Measurements from ENCODE around the gene PNPLA6.

Gene PNPLA6

GRCh38 chr19:7540761-7541474 lies 5.4 kb downstream of the PNPLA6 start:
- Histone ChIP-seq H3K9ac (ENCODE audit: low read length) (no peak overlapping the region), H3K27me3 (ENCODE audit: low read depth, low read length) (no peaks in the 10 kb centered on the region), H3K4me2 (ENCODE audit: low read length) (no peak overlapping the region)

GRCh38 chr19:7541475-7541824 lies 5.9 kb downstream of the PNPLA6 start:
- Histone ChIP-seq H3K9me3 (ENCODE audit: insufficient read depth, low read length) (no peaks in the 10 kb centered on the region), H3K4me3 (ENCODE audit: low read length) (no peak overlapping the region), H3K36me3 (replicated peaks; ENCODE audit: low read depth, low read length) (peaks cover 39% of the 10 kb centered on the region), H2AFZ (ENCODE audit: low read depth, low read length) (no peak overlapping the region), H3K4me2 (ENCODE audit: low read length) (no peak overlapping the region), H3K9ac (ENCODE audit: low read length) (no peak overlapping the region), H3K4me1 (ENCODE audit: low read length) (peaks cover 1% of the 10 kb centered on the region; the same call in 1 of the 2 replicates), H3K27ac (ENCODE audit: low read length) (no peak overlapping the region), H3K79me2 (ENCODE audit: low read length) (peaks cover under 1% of the 10 kb centered on the region; the same call in 1 of the 2 replicates), H3K27me3 (ENCODE audit: low read depth, low read length) (no peaks in the 10 kb centered on the region), H4K20me1 (ENCODE audit: insufficient read depth, low read length) (no peaks in the 10 kb centered on the region)
- TF ChIP-seq CTCF (IDR thresholded peaks at IDR 0.05; ENCODE audit: low read depth, low read length): no peak
- TF ChIP-seq EZH2phosphoT487 (IDR thresholded peaks at IDR 0.05; ENCODE audit: low read depth): no peak

More at GRCh38 chr19:7540761-7541474, 5.4 kb downstream of the PNPLA6 start:
- no peak overlapping the region for H3K27ac ChIP-seq (ENCODE audit: low read length)
- no peak overlapping the region for H3K4me3 ChIP-seq (ENCODE audit: low read length)
- H3K9me3 ChIP-seq (ENCODE audit: insufficient read depth, low read length): no peaks in the 10 kb centered on the region
- H3K36me3 ChIP-seq (replicated peaks; ENCODE audit: low read depth, low read length): peaks cover 39% of the 10 kb centered on the region
- H2AFZ ChIP-seq (ENCODE audit: low read depth, low read length): no peak overlapping the region
- peaks cover 4% of the 10 kb centered on the region; the same call in 1 of the 2 replicates for H3K4me1 ChIP-seq (ENCODE audit: low read length)
- TF ChIP-seq CTCF (IDR thresholded peaks at IDR 0.05; ENCODE audit: low read depth, low read length): no peak
- no peak for TF ChIP-seq EZH2phosphoT487 (IDR thresholded peaks at IDR 0.05; ENCODE audit: low read depth)
- H3K79me2 ChIP-seq (ENCODE audit: low read length): peaks cover 5% of the 10 kb centered on the region; the same call in 1 of the 2 replicates
- H4K20me1 ChIP-seq (ENCODE audit: insufficient read depth, low read length): no peaks in the 10 kb centered on the region

GRCh38 chr19:7541828-7542443 lies 6.4 kb downstream of the PNPLA6 start:
- H3K4me2 ChIP-seq (ENCODE audit: low read length): no peak overlapping the region
- H3K4me1 ChIP-seq (ENCODE audit: low read length): no peaks in the 10 kb centered on the region
- peaks cover 39% of the 10 kb centered on the region for H3K36me3 ChIP-seq (replicated peaks; ENCODE audit: low read depth, low read length)
- H3K4me3 ChIP-seq (ENCODE audit: low read length): no peak overlapping the region
- TF ChIP-seq EZH2phosphoT487 (IDR thresholded peaks at IDR 0.05; ENCODE audit: low read depth) (no peak), CTCF (IDR thresholded peaks at IDR 0.05; ENCODE audit: low read depth, low read length) (no peak)
- no peaks in the 10 kb centered on the region for H3K27me3 ChIP-seq (ENCODE audit: low read depth, low read length)
- H3K9me3 ChIP-seq (ENCODE audit: insufficient read depth, low read length): no peaks in the 10 kb centered on the region
- H3K9ac ChIP-seq (ENCODE audit: low read length): no peak overlapping the region
- no peaks in the 10 kb centered on the region for H3K79me2 ChIP-seq (ENCODE audit: low read length)
- H2AFZ ChIP-seq (ENCODE audit: low read depth, low read length): no peak overlapping the region
- no peaks in the 10 kb centered on the region for H4K20me1 ChIP-seq (ENCODE audit: insufficient read depth, low read length)
- no peak overlapping the region for H3K27ac ChIP-seq (ENCODE audit: low read length)

GRCh38 chr19:7542556-7543348 lies 7.2 kb downstream of the PNPLA6 start:
- H3K4me2 ChIP-seq (ENCODE audit: low read length): no peak overlapping the region
- no peaks in the 10 kb centered on the region for H4K20me1 ChIP-seq (ENCODE audit: insufficient read depth, low read length)
- TF ChIP-seq EZH2phosphoT487 (IDR thresholded peaks at IDR 0.05; ENCODE audit: low read depth) (no peak), CTCF (IDR thresholded peaks at IDR 0.05; ENCODE audit: low read depth, low read length) (no peak)
- H3K79me2 ChIP-seq (ENCODE audit: low read length): no peaks in the 10 kb centered on the region
- H3K4me3 ChIP-seq (ENCODE audit: low read length): no peak overlapping the region
- H3K9ac ChIP-seq (ENCODE audit: low read length): no peak overlapping the region
- H3K27ac ChIP-seq (ENCODE audit: low read length): no peak overlapping the region
- H3K27me3 ChIP-seq (ENCODE audit: low read depth, low read length): no peaks in the 10 kb centered on the region
- H3K36me3 ChIP-seq (replicated peaks; ENCODE audit: low read depth, low read length): peaks cover 37% of the 10 kb centered on the region
- no peak overlapping the region for H2AFZ ChIP-seq (ENCODE audit: low read depth, low read length)
- H3K9me3 ChIP-seq (ENCODE audit: insufficient read depth, low read length): no peaks in the 10 kb centered on the region
- H3K4me1 ChIP-seq (ENCODE audit: low read length): no peaks in the 10 kb centered on the region
